ENCODE results near the gene OPRM1.

GRCh38 chr6:154242617-154243357, 203.7 kb downstream of the OPRM1 start:
- TF ChIP-seq, protein P1, sequence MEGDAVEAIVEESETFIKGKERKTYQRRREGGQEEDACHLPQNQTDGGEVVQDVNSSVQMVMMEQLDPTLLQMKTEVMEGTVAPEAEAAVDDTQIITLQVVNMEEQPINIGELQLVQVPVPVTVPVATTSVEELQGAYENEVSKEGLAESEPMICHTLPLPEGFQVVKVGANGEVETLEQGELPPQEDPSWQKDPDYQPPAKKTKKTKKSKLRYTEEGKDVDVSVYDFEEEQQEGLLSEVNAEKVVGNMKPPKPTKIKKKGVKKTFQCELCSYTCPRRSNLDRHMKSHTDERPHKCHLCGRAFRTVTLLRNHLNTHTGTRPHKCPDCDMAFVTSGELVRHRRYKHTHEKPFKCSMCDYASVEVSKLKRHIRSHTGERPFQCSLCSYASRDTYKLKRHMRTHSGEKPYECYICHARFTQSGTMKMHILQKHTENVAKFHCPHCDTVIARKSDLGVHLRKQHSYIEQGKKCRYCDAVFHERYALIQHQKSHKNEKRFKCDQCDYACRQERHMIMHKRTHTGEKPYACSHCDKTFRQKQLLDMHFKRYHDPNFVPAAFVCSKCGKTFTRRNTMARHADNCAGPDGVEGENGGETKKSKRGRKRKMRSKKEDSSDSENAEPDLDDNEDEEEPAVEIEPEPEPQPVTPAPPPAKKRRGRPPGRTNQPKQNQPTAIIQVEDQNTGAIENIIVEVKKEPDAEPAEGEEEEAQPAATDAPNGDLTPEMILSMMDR (IDR thresholded peaks at IDR 0.05; ENCODE audit: low read depth, low read length): no peak
- TF ChIP-seq EZH2phosphoT487 (IDR thresholded peaks at IDR 0.05; ENCODE audit: low read depth): no peak

All from OCI-LY3 (cell line).